NB4 (cell line): ENCODE data around the gene GMDS.

Experiments used
- CTCF ChIP-seq: IDR thresholded peaks from one replicate; pipeline ENCODE4 v1.5.1; 2012; ENCODE audit warnings: low read depth, low read length
- MYC ChIP-seq: IDR thresholded peaks from 2 replicates; pipeline ENCODE4 v1.6.1; 2011; ENCODE audit warnings: low read depth, low read length
- POLR2A ChIP-seq: IDR thresholded peaks from 2 replicates; pipeline ENCODE4 v1.6.1; 2011; ENCODE audit warnings: mild to moderate bottlenecking; ENCODE audit not compliant: insufficient read length; ENCODE audit errors: extremely low read depth
- TF ChIP-seq, protein P1 (sequence below): IDR thresholded peaks from 2 replicates; pipeline ENCODE4 v1.6.1; 2011; ENCODE audit warnings: low read depth, low read length

- TF ChIP-seq CTCF (no peak), MYC (no peak), POLR2A (no peak)
- TF ChIP-seq, protein P1, sequence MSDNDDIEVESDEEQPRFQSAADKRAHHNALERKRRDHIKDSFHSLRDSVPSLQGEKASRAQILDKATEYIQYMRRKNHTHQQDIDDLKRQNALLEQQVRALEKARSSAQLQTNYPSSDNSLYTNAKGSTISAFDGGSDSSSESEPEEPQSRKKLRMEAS, result no peak
Measured at GRCh38 chr6:2230659-2231277, 14.6 kb downstream of the GMDS start.
